NCI-H2081 (cell line): ENCODE results near the gene DIPK1A.
"Not testable (repeated sequence)": the region's sequence is repeated elsewhere in the genome, so short reads cannot be mapped to it uniquely, and the experiment has no call there.

Source experiments
- DNase-seq, 2 experiments: peaks; one replicate each; lab custom pipeline; 2025; lab: John Stamatoyannopoulos, UW

The DIPK1A gene

GRCh38 chr1:92916899-92917298, 44.4 kb downstream of the DIPK1A start:
- no peak for DNase-seq

DNA sequence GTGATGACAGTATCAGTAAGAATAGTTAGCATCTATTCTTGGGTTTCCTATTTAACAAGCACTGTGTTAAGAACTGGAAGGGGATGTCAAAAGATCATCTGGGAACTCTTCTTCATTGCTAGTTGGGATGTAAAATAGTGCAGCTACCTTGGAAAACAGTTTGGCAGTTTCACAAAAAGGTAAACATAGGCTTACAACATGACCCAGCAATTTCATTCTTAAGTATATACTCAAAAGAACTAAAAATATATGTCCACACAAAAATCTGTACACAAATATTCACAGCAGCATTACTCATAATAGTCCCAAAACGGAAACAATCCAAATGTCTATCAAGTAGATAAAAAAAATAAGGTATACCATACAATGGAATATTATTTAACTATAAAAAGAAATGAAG, 45.7 kb downstream of the DIPK1A start:
- DNase-seq: no peak

DNA sequence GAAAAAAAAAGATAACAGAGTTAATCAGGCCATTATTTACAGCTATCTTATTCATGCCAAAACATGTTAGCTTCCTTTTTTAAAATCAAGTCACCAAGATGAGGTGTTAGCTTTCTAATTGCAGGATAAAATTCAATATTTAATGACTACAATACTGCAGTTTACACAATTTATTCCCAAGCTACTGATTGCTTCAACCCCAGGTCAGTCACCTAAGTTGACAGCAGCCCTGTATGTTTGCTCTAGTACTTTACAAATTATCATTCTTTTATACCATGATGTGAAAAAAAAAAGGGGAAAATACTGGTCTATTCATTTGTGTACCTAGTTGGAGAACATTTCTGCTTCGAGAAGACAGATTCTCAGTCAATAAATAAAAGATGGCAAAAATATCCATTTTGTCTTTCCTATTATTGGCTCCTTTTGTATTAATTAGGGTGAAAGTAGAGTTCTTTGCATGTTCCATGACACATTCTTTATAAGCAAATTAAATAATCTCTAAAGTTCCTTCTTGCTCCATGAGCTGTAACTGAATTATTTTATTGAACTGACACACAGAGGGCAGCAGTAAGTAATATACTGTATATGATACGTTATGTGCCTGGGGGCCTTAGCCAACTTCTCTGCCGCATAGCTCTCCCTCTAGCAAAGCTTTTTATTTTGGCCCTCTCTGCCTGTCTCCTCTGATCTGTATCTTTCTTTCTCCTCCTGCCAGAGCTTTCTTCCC, 48.0 kb downstream of the DIPK1A start:
- DNase-seq: no peak

GRCh38 chr1:92910081-92910480, 51.2 kb downstream of the DIPK1A start:
- no peak for DNase-seq

- no peak for DNase-seq
These were observed 51.9 kb downstream of the DIPK1A start for GRCh38 chr1:92909321-92909720.

- DNase-seq: no peak
These were observed 53.1 kb downstream of the DIPK1A start for GRCh38 chr1:92907949-92908684.

GRCh38 chr1:92903765-92904164, 57.5 kb downstream of the DIPK1A start:
- no peak for DNase-seq

- DNase-seq: no peak
These were observed 58.9 kb downstream of the DIPK1A start for GRCh38 chr1:92902406-92902744.

GRCh38 chr1:92901699-92902405, 59.4 kb downstream of the DIPK1A start:
- DNase-seq: no peak

DNA sequence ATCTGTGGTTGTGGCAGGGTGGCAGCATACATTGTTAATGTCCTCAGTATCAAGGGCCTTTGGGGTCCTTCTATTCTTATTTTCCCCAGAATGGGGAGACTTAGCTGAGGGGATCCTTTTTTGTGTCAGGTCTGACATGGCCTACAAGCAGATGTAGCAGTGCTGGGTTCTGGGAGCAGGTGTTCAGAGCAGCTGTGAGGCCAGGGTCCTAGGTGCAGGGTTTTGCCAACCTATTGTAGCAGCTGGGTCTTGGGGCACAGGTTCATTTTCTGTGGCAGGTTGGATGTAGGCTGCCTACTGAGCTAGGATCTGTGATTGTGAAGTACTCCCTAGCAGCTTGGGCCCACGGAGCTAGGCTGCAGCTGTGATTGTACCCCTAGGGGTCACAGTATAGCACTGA, 60.1 kb downstream of the DIPK1A start:
- no peak for DNase-seq

GRCh38 chr1:92900539-92900938, 60.7 kb downstream of the DIPK1A start:
- DNase-seq: no peak

GRCh38 chr1:92899780-92900179, 61.5 kb downstream of the DIPK1A start:
- DNase-seq: no peak

- DNase-seq: not testable (repeated sequence)
These were observed 63.2 kb downstream of the DIPK1A start for GRCh38 chr1:92898053-92898452.

DNA sequence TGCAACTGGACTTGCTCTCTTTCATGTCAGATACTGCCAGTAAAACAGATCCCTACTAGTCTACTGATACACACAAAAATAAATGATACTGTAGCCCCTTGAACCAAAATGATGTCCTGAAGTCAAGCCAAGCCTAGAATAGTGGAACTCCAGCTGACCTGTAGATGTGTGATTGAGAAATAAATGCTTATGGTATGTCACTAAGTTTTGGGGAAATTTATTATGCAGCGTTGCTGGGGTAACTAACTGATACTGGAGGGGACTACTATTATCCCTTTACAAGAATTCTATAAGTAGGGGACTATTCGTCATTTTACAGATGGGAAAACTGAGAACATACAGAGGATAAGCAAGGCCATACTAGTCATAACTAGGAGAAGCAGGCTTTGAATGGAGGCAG, 73.8 kb downstream of the DIPK1A start:
- DNase-seq: no peak

- peak; percentile 29 to 79 for DNase-seq
These were observed 74.3 kb downstream of the DIPK1A start for GRCh38 chr1:92886886-92887419.

GRCh38 chr1:92884195-92884594, 77.1 kb downstream of the DIPK1A start:
- no peak for DNase-seq

- DNase-seq: no peak
These were observed 78.0 kb downstream of the DIPK1A start for GRCh38 chr1:92883297-92883696.

DNA sequence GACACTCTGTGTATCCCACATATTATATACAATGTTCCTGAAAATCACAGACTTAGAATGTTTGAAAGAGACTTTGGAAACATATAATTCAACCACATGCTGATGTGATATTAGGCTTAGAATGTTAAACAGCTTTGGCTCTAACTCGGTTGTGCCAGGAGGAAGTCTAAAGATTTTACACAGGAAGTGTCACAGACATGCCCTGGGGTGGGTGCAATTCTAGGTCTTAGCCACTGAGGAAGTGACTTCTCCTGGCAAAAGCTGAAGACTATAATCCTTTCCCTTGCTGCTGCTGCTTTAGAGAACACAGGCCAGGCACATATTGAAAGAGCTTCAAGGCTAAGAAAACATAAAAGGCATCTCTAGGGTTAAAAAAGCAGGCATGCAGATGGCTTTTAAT, 78.4 kb downstream of the DIPK1A start:
- DNase-seq: no peak

- DNase-seq: no peak
These were observed 79.9 kb downstream of the DIPK1A start for GRCh38 chr1:92881391-92881790.

GRCh38 chr1:92879316-92879968, 81.8 kb downstream of the DIPK1A start:
- no peak for DNase-seq

GRCh38 chr1:92877792-92878191, 83.5 kb downstream of the DIPK1A start:
- DNase-seq: peak in 1 of 2 experiments; percentile 19

DNA sequence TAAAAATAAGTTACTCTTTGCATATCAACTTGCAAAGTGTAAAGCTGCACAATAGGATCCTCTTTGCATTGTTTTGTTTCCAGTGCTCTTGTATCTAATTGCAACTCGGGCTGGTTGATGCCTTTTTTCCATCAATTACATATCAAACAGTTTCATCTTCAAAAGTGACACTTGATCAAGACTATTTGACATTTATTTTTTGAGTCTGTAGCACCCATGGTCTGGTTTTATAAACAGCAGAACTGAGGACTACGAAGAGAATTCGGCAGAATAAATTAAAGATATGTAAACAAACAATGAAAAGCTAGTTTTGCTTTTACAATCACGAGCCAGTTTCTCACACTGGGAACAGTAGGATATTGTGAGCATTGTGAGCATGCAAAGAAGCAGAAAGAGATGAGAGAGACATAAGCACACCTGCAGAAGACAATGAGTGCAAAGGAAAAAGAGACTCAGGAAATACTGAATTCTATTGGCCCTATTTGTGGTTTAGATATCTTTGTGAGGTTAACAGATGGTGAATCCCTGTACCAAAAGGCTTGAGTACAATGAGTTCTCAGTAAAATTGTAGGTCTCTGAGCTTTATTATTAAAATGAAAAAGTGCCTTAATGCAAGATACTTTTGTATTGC, 84.1 kb downstream of the DIPK1A start:
- peak in 1 of 2 experiments; percentile 30 for DNase-seq
